ENCODE results near the gene AMPD2.

AMPD2 gene

DNA sequence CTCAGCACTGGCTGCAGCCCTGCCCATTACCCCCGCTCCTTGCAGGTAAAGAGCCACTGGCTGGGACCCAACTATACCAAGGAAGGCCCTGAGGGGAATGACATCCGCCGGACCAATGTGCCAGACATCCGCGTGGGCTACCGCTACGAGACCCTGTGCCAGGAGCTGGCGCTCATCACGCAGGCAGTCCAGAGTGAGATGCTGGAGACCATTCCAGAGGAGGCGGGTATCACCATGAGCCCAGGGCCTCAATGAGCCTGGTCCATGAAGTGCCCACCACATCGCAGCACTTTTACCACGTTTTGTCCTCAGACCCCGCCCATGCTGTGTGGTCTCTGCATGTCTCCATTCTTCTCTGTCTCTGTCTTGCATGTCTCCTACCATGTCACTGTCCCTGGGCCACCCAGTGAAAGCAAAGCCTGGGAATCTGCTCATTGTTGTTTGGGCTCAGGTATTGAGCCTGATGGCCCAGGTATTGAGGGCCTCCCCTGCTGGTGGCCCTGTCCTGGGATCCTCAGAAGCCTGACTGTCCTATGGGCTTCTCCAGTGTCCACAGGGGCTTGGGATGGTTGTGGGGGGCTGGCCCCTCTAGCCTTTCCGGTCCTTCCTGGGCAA, 11.4 kb downstream of the AMPD2 start:
- no peak for DNase-seq (ENCODE audit: low read depth)

DNA sequence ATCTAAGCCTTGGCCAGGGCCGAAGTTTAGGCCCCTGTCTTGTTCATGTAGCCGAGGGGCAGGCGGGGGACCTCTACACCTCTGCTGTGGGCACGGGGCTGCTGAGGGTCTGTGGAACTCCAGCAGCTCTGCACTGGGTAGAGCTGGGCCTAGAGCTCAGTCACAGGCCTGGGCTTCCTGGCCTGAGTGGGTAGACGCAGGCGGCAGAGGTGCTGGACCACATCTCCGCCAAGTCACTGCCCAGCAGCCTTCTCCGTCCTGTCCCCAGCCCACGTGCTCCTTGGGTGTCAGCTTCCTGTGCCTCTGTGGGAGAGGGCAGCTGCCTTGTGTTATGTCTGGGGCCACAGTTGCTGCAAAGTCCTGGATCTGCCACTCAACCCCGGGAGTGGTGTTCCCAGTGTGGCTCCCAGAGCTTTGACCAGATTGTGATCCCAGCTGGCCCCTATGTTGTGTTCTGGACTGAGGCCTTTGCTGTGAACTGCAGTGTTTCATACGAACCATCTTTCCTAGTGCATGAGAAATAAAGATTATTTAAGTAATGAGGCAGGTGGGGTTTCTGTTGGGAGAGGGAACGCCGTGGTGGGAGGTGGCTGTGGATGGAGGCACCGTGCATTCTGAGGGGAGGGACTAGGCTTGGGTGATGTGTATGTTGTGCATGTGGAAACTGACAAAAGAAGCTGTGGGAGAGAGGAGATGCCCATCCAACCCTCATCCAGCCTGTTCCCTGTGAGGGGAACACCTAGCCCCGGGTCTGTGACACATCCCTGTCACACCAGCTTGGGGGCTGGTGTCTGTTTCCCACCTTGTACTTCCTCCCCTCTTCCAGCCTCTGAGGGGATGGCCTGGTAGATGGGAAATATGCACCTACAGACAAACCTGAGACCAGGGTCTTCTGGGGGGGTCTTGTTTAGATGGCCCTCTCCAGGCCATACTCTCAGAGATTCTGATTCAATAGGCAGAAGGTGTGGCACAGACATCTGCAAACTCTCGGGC, 12.2 kb downstream of the AMPD2 start:
- no peak for DNase-seq (ENCODE audit: low read depth)

GRCh38 chr1:109632671-109633346, 13.2 kb downstream of the AMPD2 start:
- DNase-seq (ENCODE audit: low read depth) = no peak

GRCh38 chr1:109634292-109634691, 14.7 kb downstream of the AMPD2 start:
- DNase-seq (ENCODE audit: low read depth) = no peak

DNA sequence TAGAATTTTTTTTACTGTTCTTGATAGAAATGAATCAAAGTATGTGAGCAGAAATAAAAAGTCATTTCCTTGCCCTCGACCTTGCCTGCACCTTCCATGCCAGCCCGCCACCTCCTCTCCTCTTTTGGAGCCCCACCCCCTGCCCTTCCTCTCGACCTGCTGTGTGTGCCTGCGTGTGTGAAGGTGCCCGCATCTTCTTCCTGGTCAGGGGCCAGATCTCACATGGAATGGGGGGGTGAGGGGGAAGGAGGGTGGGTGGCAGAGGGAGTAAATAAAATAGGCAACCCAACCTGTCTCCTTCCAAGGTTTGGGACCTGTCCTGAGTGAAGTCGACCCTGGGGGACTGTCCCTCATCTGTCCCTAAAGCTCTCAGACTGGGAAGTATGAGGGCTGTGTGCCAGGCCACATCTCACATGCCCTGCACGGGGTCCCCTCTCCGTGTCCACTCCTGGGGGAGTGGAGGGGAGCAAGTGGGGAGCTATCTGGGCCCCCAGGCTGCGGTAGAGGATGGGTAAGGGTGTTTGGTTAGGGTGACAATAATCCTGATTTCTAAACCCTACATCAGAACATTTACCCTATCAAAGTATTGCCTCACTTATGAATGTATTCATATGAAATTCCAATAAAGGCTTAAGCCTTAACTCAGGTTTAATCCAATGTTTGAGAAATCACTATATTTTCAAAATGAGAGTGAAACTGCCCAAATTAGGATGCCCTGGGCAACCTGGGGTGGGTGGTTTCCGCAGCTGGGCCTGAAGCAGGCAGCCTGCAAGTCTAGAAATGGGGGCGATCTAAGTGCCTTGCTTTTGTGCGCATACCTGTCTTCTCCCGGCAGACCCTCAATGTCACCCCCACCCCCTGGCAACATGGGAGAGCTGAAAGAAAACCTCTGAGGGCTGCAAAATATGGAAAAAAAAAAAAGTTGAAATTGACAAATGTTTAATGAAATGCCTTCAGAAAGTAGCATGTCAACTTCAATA, 15.4 kb downstream of the AMPD2 start:
- no peak for DNase-seq (ENCODE audit: low read depth)

DNA sequence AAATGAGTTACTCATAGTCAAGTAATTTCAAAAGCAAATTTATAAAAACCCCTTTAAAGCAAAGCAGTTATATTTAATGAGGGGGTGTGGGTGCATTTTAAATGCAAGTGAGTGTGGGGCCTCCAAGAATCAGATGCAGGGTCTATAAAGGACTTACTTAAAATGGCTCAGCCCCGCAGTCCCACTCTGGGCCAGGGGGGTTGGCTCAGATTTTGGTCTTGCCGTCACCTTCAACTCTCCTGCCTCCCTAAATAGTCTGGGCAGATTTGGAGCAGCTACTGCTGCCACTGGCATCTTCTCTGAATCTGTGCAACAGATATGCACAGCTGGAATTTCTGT, 16.2 kb downstream of the AMPD2 start:
- DNase-seq (ENCODE audit: low read depth) = no peak

GRCh38 chr1:109636201-109636952, 16.7 kb downstream of the AMPD2 start:
- no peak for DNase-seq (ENCODE audit: low read depth)

GRCh38 chr1:109637446-109637845, 17.8 kb downstream of the AMPD2 start:
- DNase-seq (ENCODE audit: low read depth) = no peak

- no peak for DNase-seq (ENCODE audit: low read depth)
These were observed 19.6 kb downstream of the AMPD2 start for GRCh38 chr1:109639063-109639840.

GRCh38 chr1:109639841-109640184, 20.2 kb downstream of the AMPD2 start:
- no peak for DNase-seq (ENCODE audit: low read depth)

DNA sequence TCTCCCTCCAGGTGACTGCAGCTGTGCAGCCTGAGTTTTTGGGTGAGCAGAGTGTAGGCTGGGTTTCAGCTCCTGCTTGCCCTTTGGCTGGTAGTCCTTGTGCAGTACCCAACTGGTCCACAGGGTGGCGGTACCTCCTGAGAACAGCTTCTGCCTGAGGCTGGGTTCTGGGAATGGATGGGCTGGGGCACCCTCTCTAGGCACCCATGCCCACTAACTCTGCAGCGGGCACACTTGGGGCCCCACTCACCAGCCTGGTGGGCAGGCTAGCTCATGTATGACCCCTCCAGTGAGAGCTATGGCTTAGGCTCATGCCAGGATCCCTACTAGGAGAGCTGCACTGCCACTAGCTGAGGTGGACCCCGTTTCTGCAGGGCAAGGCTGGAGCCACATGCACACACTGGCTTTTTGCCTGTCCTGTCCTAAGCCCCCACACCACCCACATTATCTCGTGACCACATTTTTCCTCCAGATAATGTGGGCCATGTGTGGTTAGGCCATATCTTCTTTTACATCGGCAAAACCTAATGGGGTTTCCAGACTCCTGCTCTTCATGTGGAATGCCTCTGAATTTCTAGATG, 20.7 kb downstream of the AMPD2 start:
- peak; percentile 75 for DNase-seq (ENCODE audit: low read depth)

DNA sequence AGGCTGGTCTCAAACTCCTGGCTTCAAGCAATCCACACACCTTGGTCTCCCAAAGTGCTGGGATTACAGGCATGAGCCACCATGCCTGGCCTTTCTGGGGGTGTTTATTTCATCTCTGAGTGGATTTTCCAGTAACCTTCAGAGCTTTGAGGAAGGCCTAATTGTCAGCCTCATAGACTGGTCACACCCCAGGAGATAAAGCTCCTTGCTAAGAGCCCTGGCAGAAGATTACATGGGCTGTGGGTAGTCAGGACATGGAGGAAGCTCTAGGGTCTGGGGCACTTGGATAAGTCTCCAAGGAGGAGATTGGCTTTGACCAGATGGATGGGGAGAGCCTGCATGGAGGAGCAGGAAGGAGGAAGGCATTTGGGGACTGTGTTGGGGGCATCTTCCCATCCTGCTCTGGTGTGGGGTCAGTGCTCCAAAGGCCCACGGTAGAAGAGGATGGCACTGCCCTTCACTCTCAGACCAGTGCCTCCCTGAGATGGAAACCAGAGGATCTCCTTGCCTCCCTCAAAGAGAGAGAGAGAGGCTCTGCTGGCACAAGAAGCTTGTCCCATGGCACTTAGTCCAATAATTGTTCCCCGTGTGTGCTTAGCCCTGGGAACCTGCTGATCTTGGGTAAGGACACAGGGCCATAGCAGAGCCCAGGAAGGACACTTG, 21.6 kb downstream of the AMPD2 start:
- no peak for DNase-seq (ENCODE audit: low read depth)

DNA sequence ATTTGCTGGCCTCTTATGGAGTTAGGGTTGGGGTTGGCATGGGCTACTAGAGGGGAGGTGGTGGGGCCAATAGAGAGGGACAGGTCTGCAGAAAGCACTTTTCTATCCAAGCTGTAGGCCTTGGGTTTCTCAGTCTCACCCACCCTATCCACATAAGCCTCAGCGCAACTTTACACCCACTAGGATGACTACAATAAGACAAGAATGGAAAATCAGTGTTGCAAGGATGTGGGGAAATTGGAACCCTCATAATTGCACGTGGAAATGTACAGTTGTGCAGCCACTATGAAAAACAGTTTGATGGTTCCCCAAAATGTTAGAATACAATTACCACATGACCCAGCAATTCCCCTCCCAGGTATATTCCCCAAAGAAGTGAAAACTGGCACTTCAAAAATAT, 22.2 kb downstream of the AMPD2 start:
- DNase-seq (ENCODE audit: low read depth) = no peak

GRCh38 chr1:109642626-109643025, 23.0 kb downstream of the AMPD2 start:
- no peak for DNase-seq (ENCODE audit: low read depth)

- no peak for DNase-seq (ENCODE audit: low read depth)
These were observed 24.0 kb downstream of the AMPD2 start for GRCh38 chr1:109643385-109644230.

DNA sequence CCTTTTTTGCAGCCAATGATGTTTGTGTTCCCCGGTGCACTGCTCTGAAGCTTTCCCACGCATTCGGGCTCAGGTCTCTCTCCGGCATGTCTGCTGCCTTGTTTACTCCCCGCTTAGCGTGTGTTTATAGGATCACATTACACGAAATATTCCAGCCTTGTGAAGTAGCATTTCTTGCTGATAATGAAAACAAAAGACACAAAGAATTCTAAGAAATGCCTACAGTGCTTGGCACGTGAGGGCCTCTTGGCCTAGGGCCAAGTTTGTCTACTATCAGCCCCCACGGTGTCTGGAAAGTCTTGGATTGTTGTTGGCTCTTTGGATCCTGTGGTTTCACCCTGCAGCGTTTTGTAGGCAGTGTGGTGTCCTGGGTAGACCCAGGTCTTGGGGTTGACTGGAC, 25.0 kb downstream of the AMPD2 start:
- no peak for DNase-seq (ENCODE audit: low read depth)

DNA sequence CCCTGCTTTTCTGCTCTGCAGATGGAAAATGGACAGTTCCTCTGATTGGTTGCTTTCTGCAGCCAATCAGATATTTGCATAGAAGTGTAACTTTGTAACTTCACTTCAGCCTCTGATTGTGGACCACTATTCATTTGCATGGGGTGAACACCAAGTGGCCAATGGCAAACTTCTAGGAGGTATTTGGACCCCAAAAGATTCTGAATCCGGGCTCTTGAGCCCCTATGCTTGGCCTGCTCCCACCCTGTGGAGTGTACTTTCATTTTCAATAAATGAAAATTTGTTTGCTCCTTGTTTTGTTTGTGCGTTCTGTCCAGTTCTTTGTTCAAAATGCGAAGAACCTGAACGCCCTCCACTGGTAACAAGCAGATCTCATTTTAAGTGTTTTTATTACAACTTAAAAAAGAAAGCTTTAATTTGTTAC, 29.9 kb downstream of the AMPD2 start:
- DNase-seq (ENCODE audit: low read depth) = no peak

DNA sequence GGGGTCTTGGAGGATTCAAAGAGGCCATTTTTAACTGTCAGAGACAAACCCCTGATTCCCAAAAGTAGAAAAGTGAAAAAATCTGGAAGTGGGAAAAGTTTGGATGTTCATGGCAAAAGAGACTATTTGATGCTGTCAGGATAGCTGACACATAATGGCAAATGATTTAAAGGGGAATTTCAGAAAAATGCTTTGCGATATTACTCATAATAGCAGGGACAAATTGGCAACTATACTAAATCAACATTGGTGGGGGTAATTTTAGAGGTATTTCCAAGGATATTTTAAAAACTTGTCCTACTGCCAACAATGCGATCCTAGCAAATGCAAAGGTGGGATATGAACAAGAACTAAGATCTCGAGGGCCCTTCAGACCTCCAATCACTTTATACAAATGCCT, 31.0 kb downstream of the AMPD2 start:
- DNase-seq (ENCODE audit: low read depth) = no peak

Measured in CMK (cell line).